ENCODE results near the gene ZNF669. TPM values are rescaled to one million over a fixed set of nuclear protein-coding genes. Genes with fewer than 3 reads are reported as not detected.

The ZNF669 gene
- total RNA-seq, 1 experiment from 2014 or later = 7.2 TPM

DNA sequence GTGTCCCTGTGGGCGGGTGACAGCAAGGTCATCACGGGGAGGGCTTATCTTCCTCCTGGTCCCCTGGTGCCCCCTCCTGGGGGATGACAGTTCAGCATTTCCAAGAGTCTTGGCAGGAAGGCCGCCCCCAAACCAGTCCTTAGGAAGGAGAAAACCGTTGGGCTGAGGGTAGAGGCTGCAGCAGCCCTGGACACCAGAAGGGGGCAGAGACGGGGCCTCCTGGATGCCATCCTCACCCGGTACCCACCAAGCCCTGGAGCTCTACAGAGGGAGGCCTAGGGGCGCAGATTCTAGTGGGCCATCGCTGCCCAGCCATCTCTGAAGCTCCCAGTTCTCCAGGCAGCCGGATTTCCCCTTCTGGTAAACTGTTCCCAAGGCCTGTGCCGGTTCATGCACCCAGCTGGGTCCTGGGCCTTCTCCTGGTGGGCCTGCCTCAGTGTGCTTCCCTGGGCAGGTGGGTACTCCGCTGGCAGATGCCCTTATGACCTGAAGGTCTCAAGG lies 14.8 kb upstream of the ZNF669 start:
- DNase-seq (ENCODE audit: low read depth, low spot score) (peak; percentile 22), ATAC-seq (peak; percentile 49)
- POLR2A ChIA-PET = no interaction called here
- Histone ChIP-seq H3K9me2 (ENCODE audit: insufficient read depth) (no peaks in the 10 kb centered on the region), H3K4me2 (ENCODE audit: low read length) (no peak overlapping the region), H3K79me2 (ENCODE audit: insufficient read depth, low read length) (no peaks in the 10 kb centered on the region), H3K9me3 (ENCODE audit: control insufficient read depth in 1 of 2, insufficient read depth in 1 of 2, low read depth in 1 of 2, low read length in 2 of 2) (no peaks in the 10 kb centered on the region), H3K36me3 (ENCODE audit: control insufficient read depth in 1 of 2, insufficient read depth in 2 of 2, low read length in 2 of 2) (no peaks in the 10 kb centered on the region), H4K20me1 (ENCODE audit: insufficient read depth) (no peaks in the 10 kb centered on the region), H3K27ac (ENCODE audit: low read depth, low read length) (no peak overlapping the region), H3K27me3 (ENCODE audit: insufficient read depth, low read length) (no peaks in the 10 kb centered on the region), H3K9ac (ENCODE audit: low read length) (no peak overlapping the region), H3K4me3 (replicated peaks in 1 of 2; ENCODE audit: low read depth in 1 of 2, low read length in 2 of 2) (no peak overlapping the region), H2AFZ (ENCODE audit: low read depth, low read length, poor library complexity, severe bottlenecking) (no peak overlapping the region), H3K4me1 (ENCODE audit: control insufficient read depth in 1 of 2, insufficient read depth in 2 of 2, low read length in 2 of 2) (no peaks in the 10 kb centered on the region)
- no TSS peak for BruUV-seq (replicated peaks)
- CTCF ChIA-PET = no interaction called here
- RAD21 ChIA-PET (ENCODE audit: low non-redundant PET in 1 of 2, low total read pairs in 2 of 2, uncharacterized antibody in 2 of 2, unreplicated experiment in 2 of 2) = no interaction called here
- intact Hi-C loops (cut with micrococcal nuclease) = no loop called here
- TF ChIP-seq ZFX (IDR thresholded peaks at IDR 0.05) (no peak), SP1 (IDR thresholded peaks at IDR 0.05; ENCODE audit: low read depth) (no peak), TCF7L2 (IDR thresholded peaks at IDR 0.05; ENCODE audit: borderline replicate concordance, extremely low read depth, insufficient read depth, insufficient read length) (no peak), RAD21 (IDR thresholded peaks at IDR 0.05; ENCODE audit: low read depth) (peak; percentile 39), EZH2phosphoT487 (IDR thresholded peaks at IDR 0.05; ENCODE audit: borderline replicate concordance) (no peak), EZH2 (IDR thresholded peaks at IDR 0.05) (no peak), YY1 (IDR thresholded peaks at IDR 0.05; ENCODE audit: extremely low read depth, insufficient replicate concordance, low read depth, low read length) (no peak), POLR2AphosphoS5 (IDR thresholded peaks at IDR 0.05; ENCODE audit: low read depth, low read length) (no peak), POLR2A (IDR thresholded peaks at IDR 0.05; ENCODE audit: borderline replicate concordance, extremely low read depth, insufficient read depth, insufficient read length) (no peak)
- TF ChIP-seq, protein P1, sequence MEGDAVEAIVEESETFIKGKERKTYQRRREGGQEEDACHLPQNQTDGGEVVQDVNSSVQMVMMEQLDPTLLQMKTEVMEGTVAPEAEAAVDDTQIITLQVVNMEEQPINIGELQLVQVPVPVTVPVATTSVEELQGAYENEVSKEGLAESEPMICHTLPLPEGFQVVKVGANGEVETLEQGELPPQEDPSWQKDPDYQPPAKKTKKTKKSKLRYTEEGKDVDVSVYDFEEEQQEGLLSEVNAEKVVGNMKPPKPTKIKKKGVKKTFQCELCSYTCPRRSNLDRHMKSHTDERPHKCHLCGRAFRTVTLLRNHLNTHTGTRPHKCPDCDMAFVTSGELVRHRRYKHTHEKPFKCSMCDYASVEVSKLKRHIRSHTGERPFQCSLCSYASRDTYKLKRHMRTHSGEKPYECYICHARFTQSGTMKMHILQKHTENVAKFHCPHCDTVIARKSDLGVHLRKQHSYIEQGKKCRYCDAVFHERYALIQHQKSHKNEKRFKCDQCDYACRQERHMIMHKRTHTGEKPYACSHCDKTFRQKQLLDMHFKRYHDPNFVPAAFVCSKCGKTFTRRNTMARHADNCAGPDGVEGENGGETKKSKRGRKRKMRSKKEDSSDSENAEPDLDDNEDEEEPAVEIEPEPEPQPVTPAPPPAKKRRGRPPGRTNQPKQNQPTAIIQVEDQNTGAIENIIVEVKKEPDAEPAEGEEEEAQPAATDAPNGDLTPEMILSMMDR (IDR thresholded peaks at IDR 0.05 in 2 of 3, conservative IDR thresholded peaks at IDR 0.05 in 1 of 3; ENCODE audit: borderline replicate concordance in 1 of 3, insufficient read depth in 1 of 3, low read depth in 2 of 3, low read length in 2 of 3) = peak; percentile 14 to 36 (median 23); a peak in 4 of 6 replicates
- TF ChIP-seq, protein P2, sequence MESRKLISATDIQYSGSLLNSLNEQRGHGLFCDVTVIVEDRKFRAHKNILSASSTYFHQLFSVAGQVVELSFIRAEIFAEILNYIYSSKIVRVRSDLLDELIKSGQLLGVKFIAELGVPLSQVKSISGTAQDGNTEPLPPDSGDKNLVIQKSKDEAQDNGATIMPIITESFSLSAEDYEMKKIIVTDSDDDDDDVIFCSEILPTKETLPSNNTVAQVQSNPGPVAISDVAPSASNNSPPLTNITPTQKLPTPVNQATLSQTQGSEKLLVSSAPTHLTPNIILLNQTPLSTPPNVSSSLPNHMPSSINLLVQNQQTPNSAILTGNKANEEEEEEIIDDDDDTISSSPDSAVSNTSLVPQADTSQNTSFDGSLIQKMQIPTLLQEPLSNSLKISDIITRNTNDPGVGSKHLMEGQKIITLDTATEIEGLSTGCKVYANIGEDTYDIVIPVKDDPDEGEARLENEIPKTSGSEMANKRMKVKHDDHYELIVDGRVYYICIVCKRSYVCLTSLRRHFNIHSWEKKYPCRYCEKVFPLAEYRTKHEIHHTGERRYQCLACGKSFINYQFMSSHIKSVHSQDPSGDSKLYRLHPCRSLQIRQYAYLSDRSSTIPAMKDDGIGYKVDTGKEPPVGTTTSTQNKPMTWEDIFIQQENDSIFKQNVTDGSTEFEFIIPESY (IDR thresholded peaks at IDR 0.05; ENCODE audit: extremely low read depth, insufficient replicate concordance, low read length) = no peak
- TF ChIP-seq, protein P3, sequence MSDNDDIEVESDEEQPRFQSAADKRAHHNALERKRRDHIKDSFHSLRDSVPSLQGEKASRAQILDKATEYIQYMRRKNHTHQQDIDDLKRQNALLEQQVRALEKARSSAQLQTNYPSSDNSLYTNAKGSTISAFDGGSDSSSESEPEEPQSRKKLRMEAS (IDR thresholded peaks at IDR 0.05) = no peak
- TF ChIP-seq, protein P4, sequence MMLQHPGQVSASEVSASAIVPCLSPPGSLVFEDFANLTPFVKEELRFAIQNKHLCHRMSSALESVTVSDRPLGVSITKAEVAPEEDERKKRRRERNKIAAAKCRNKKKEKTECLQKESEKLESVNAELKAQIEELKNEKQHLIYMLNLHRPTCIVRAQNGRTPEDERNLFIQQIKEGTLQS (IDR thresholded peaks at IDR 0.05) = no peak

Data from HCT116 (cell line).